ENCODE data around the gene ATL1.

Gene ATL1

DNA sequence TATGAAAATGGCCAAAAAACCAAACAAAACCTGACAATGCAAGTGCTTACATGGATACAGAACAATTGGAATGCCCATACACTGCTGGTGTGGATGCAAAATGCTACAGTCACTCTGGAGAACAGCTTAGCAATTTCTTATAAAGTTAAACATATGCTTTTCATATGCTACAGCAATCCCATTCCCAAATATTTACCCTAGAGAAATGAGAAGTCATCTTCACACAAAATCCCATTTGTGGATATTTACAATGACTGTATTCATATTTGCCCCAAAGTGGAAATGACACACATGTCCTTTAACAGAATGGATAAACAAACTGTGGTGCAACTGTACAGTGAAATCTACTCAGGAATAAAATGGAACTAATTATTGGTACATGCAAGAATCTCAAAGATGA is 87.8 kb downstream of the ATL1 start:
- peaks cover 3 to 15% of the 10 kb centered on the region in 2 experiments for H3K36me3 ChIP-seq (ENCODE audit: control insufficient read depth in 2 of 2, insufficient read depth in 1 of 2, low read length in 2 of 2)
- ChIA-PET CTCF (no interaction called here), POLR2A (no interaction called here)
- no peak overlapping the region for H3K27ac ChIP-seq (ENCODE audit: extremely low read depth, low read depth, low read length)
- no peaks in the 10 kb centered on the region for H3K9me3 ChIP-seq (ENCODE audit: control insufficient read depth, insufficient read depth, low read depth, low read length)
- TF ChIP-seq ZNF366 (tag by site-specific recombination; conservative IDR thresholded peaks at IDR 0.05) (no peak), ZNF843 (tag by site-specific recombination; IDR thresholded peaks at IDR 0.05) (no peak), ZNF184 (tag by site-specific recombination; IDR thresholded peaks at IDR 0.05) (no peak), ZNF658 (tag by site-specific recombination; IDR thresholded peaks at IDR 0.05) (no peak), OSR2 (tag by site-specific recombination; IDR thresholded peaks at IDR 0.05) (no peak), ZNF560 (tag by site-specific recombination; IDR thresholded peaks at IDR 0.05; ENCODE audit: borderline replicate concordance) (no peak), ZNF785 (tag by site-specific recombination; IDR thresholded peaks at IDR 0.05) (no peak), ZNF521 (tag by site-specific recombination; IDR thresholded peaks at IDR 0.05) (no peak), ZNF37A (tag by site-specific recombination; IDR thresholded peaks at IDR 0.05) (no peak), BCL11B (tag by site-specific recombination; IDR thresholded peaks at IDR 0.05; ENCODE audit: low read depth) (no peak), ZNF239 (tag by site-specific recombination; IDR thresholded peaks at IDR 0.05) (no peak), ZIC2 (tag by site-specific recombination; IDR thresholded peaks at IDR 0.05) (no peak), ZNF416 (tag by site-specific recombination; IDR thresholded peaks at IDR 0.05) (no peak), ZNF175 (tag by site-specific recombination; IDR thresholded peaks at IDR 0.05) (no peak), ZNF558 (tag by site-specific recombination; IDR thresholded peaks at IDR 0.05) (no peak), ZNF629 (tag by site-specific recombination; IDR thresholded peaks at IDR 0.05) (no peak)
- TF ChIP-seq, protein P1, sequence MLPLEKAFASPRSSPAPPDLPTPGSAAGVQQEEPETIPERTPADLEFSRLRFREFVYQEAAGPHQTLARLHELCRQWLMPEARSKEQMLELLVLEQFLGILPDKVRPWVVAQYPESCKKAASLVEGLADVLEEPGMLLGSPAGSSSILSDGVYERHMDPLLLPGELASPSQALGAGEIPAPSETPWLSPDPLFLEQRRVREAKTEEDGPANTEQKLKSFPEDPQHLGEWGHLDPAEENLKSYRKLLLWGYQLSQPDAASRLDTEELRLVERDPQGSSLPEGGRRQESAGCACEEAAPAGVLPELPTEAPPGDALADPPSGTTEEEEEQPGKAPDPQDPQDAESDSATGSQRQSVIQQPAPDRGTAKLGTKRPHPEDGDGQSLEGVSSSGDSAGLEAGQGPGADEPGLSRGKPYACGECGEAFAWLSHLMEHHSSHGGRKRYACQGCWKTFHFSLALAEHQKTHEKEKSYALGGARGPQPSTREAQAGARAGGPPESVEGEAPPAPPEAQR (tag by site-specific recombination; IDR thresholded peaks at IDR 0.05) = no peak
- no peak overlapping the region for H3K4me3 ChIP-seq (ENCODE audit: low read depth, low read length)
- H3K4me1 ChIP-seq (ENCODE audit: control insufficient read depth, insufficient read depth, low read length) = peaks cover 5% of the 10 kb centered on the region; the same call in 1 of the 2 replicates

DNA sequence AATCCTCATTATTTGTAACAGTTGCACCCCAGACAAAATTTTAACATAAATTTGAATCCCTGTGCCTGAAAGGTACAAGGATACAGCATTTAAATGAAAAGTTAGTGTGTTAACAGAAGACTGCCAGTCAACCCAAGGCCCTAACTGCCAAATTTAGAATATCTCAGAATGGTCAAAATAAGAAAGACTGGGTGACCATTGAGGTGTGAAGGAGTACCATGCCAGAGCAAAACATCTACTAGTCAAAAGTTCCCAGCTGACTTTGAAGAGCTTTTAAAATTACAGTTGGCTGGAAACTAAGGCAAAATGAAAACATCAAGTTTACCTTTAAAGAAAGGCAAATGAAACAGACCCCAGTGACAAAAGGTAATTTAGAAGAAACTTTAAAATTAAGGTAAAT is 89.7 kb downstream of the ATL1 start:
- H3K36me3 ChIP-seq (ENCODE audit: control insufficient read depth in 2 of 2, insufficient read depth in 1 of 2, low read length in 2 of 2) = peaks cover 0 to 2% of the 10 kb centered on the region in 2 experiments
- H3K9me3 ChIP-seq (ENCODE audit: control insufficient read depth, insufficient read depth, low read depth, low read length) = no peaks in the 10 kb centered on the region
- no peak overlapping the region for H3K4me3 ChIP-seq (ENCODE audit: low read depth, low read length)
- POLR2A ChIA-PET = no interaction called here
- peaks cover 5% of the 10 kb centered on the region; the same call in 1 of the 2 replicates for H3K4me1 ChIP-seq (ENCODE audit: control insufficient read depth, insufficient read depth, low read length)
- TF ChIP-seq CTCF (tag by site-specific recombination; IDR thresholded peaks at IDR 0.05) (no peak), SP3 (tag by site-specific recombination; IDR thresholded peaks at IDR 0.05) (no peak), ZNF843 (tag by site-specific recombination; IDR thresholded peaks at IDR 0.05) (no peak), SALL2 (tag by site-specific recombination; IDR thresholded peaks at IDR 0.05; ENCODE audit: borderline replicate concordance) (no peak), ZNF585B (tag by site-specific recombination; IDR thresholded peaks at IDR 0.05) (no peak), ZNF433 (tag by site-specific recombination; IDR thresholded peaks at IDR 0.05; ENCODE audit: low read depth) (no peak)
- CTCF ChIA-PET = interaction anchor here (0.6 to 0.9 kb wide), 2 partner anchors 12 to 16 kb away, joined by 3 to 6 read pairs; no protein-coding TSS in a partner anchor
- H3K27ac ChIP-seq (ENCODE audit: extremely low read depth, low read depth, low read length) = no peak overlapping the region

Data from HEK293 (cell line).